IPS DF 4.7 (cell line): Measurements from ENCODE around the gene USP17L22.
"Not testable (repeated sequence)": the region's sequence is repeated elsewhere in the genome, so short reads cannot be mapped to it uniquely, and the experiment has no call there.

Experiments used
- DNase-seq: peaks from one replicate; pipeline ENCODE4 v3.0.0-alpha.2; 2013; ENCODE audit warnings: low spot score; ENCODE audit errors: extremely low read depth

USP17L22 gene, protein sequence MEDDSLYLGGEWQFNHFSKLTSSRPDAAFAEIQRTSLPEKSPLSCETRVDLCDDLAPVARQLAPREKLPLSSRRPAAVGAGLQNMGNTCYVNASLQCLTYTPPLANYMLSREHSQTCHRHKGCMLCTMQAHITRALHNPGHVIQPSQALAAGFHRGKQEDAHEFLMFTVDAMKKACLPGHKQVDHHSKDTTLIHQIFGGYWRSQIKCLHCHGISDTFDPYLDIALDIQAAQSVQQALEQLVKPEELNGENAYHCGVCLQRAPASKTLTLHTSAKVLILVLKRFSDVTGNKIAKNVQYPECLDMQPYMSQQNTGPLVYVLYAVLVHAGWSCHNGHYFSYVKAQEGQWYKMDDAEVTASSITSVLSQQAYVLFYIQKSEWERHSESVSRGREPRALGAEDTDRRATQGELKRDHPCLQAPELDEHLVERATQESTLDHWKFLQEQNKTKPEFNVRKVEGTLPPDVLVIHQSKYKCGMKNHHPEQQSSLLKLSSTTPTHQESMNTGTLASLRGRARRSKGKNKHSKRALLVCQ

GRCh38 chr4:9267319-9267718 is at the start of gene USP17L22:
TSS of gene USP17L22 (plus strand) at chr4:9267619. CDS start at chr4:9267619, 0 bp downstream.
- not testable (repeated sequence) for DNase-seq

- not testable (repeated sequence) for DNase-seq
These were observed 47.6 kb upstream of the USP17L22 start, which contains the start of gene USP17L12 for GRCh38 chr4:9219852-9220251. TSS of gene USP17L12 (plus strand) at chr4:9220152. CDS start at chr4:9220152, 0 bp downstream.

- DNase-seq: not testable (repeated sequence)
These were observed 42.8 kb upstream of the USP17L22 start, which contains the start of gene USP17L13 for GRCh38 chr4:9224596-9224995. TSS of gene USP17L13 (plus strand) at chr4:9224896. CDS start at chr4:9224896, 0 bp downstream.

DNA sequence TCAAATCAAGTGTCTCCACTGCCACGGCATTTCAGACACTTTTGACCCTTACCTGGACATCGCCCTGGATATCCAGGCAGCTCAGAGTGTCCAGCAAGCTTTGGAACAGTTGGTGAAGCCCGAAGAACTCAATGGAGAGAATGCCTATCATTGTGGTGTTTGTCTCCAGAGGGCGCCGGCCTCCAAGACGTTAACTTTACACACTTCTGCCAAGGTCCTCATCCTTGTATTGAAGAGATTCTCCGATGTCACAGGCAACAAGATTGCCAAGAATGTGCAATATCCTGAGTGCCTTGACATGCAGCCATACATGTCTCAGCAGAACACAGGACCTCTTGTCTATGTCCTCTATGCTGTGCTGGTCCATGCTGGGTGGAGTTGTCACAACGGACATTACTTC is 37.2 kb upstream of the USP17L22 start:
- DNase-seq: not testable (repeated sequence)

GRCh38 chr4:9234085-9234484 is 33.3 kb upstream of the USP17L22 start, which contains the start of gene USP17L15:
TSS of gene USP17L15 (plus strand) at chr4:9234385. CDS start at chr4:9234385, 0 bp downstream.
- not testable (repeated sequence) for DNase-seq

DNA sequence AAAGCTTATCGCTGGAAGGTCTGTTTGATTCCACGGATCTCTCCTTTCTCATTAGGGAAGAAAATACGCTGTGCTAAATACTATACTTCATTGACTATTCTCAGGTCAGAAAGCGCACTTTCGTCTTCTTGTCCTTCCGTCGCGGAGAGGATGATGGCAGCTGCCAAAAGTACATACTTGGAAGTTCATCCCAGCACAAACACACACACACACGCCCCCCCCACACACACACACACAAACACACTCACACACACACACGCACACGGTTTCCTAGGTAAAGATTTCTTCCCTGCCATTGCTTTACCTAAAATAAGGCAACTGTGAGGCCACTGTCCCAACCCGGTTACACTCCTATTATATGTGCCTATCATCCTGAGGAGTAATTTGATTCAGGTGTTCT is 29.0 kb upstream of the USP17L22 start:
- not testable (repeated sequence) for DNase-seq

DNA sequence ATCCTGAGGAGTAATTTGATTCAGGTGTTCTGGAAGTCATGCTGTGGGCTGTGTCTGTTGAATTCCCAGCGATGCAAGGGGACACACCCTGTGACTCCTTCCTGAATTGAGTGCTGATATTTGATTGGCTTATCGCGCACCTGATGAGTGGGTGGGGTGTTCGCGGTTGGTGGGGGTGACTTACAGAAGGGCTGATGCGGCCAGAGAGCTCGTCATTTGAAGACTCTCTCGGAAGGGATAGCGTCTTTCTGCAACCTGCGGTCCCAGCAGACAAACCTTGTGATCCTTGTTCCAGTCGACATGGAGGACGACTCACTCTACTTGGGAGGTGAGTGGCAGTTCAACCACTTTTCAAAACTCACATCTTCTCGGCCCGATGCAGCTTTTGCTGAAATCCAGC is 23.8 kb upstream of the USP17L22 start, which contains the start of gene USP17L17:
TSS of gene USP17L17 (plus strand) at position 301 of the 400 bp plus-strand sequence. CDS start at position 301, 0 bp downstream.
- not testable (repeated sequence) for DNase-seq

GRCh38 chr4:9247953-9248680 is 19.3 kb upstream of the USP17L22 start, which contains the start of gene USP17L18:
TSS of gene USP17L18 (plus strand) at chr4:9248630. CDS start at chr4:9248630, 0 bp downstream.
- DNase-seq: not testable (repeated sequence)

- DNase-seq: not testable (repeated sequence)
These were observed 14.3 kb upstream of the USP17L22 start, which contains the start of gene USP17L19 for GRCh38 chr4:9253078-9253477. TSS of gene USP17L19 (plus strand) at chr4:9253378. CDS start at chr4:9253378, 0 bp downstream.

- not testable (repeated sequence) for DNase-seq
These were observed 9.6 kb upstream of the USP17L22 start, which contains the start of gene USP17L20 for GRCh38 chr4:9257824-9258223. TSS of gene USP17L20 (plus strand) at chr4:9258124. CDS start at chr4:9258124, 0 bp downstream.

GRCh38 chr4:9262572-9262971 is 4.8 kb upstream of the USP17L22 start, which contains the start of gene USP17L21:
TSS of gene USP17L21 (plus strand) at chr4:9262872. CDS start at chr4:9262872, 0 bp downstream.
- DNase-seq: not testable (repeated sequence)

DNA sequence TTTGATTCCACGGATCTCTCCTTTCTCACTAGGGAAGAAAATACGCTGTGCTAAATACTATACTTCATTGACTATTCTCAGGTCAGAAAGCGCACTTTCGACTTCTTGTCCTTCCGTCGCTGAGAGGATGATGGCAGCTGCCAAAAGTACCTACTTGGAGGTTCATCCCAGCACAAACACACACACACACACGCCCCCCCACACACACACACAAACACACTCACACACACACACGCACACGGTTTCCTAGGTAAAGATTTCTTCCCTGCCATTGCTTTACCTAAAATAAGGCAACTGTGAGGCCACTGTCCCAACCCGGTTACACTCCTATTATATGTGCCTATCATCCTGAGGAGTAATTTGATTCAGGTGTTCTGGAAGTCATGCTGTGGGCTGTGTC is 4.3 kb downstream of the USP17L22 start:
- DNase-seq: not testable (repeated sequence)
